Naive B cell (primary cell): ENCODE data around the gene RADX. TPM values are rescaled to one million over a fixed set of nuclear protein-coding genes. Genes with fewer than 3 reads are reported as not detected.
"Not testable (repeated sequence)": the region's sequence is repeated elsewhere in the genome, so short reads cannot be mapped to it uniquely, and the experiment has no call there.

ENCODE experiments used
- ATAC-seq, 2 donors: fragments of 150-1000 bp; cut with Tn5 transposase; 2 replicates each; pipeline ENCODE4 v1.10.0; 2021; ENCODE audit warnings: low read depth in 2 of 2, mild to moderate bottlenecking in 2 of 2, moderate library complexity in 2 of 2
- DNase-seq: peaks from one replicate; pipeline ENCODE4 v3.0.0; 2022
- H3K27ac Mint-ChIP-seq, 6 donors: one replicate each; pipeline ENCODE4 v1.8.0; 2020 to 2022; ENCODE audit warnings: mild to moderate bottlenecking in 6 of 6, mixed read lengths in 6 of 6, moderate library complexity in 5 of 6, inconsistent platforms in 2 of 6
- H3K27me3 Mint-ChIP-seq, 3 donors: one replicate each; pipeline ENCODE4 v1.8.0; 2021 to 2022; ENCODE audit warnings: mixed read lengths in 3 of 3, mild to moderate bottlenecking in 1 of 3
- H3K36me3 Mint-ChIP-seq, 2 donors: one replicate each; pipeline ENCODE4 v1.8.0; 2020 to 2022; ENCODE audit warnings: mixed read lengths in 2 of 2, inconsistent platforms in 1 of 2, mild to moderate bottlenecking in 1 of 2
- H3K4me1 Mint-ChIP-seq, 3 donors: one replicate each; pipeline ENCODE4 v1.8.0; 2020 to 2022; ENCODE audit warnings: mixed read lengths in 3 of 3, inconsistent platforms in 1 of 3, mild to moderate bottlenecking in 1 of 3, moderate library complexity in 1 of 3
- H3K4me3 Mint-ChIP-seq, 8 donors: one replicate each; pipeline ENCODE4 v1.8.0; 2020 to 2022; ENCODE audit warnings: mild to moderate bottlenecking in 8 of 8, mixed read lengths in 8 of 8, moderate library complexity in 8 of 8, inconsistent platforms in 2 of 8
- H3K9me3 Mint-ChIP-seq, 7 donors: one replicate each; pipeline ENCODE4 v1.8.0; 2020 to 2022; ENCODE audit warnings: mixed read lengths in 7 of 7, mild to moderate bottlenecking in 5 of 7, inconsistent platforms in 2 of 7, moderate library complexity in 1 of 7
- polyA plus RNA-seq, 6 donors: library from polyadenylated mRNA; unstranded; fragments of 300-500 nt; fragmentation: Illumina TruSeq; gene quantifications; one replicate each; pipeline ENCODE4 v1.2.3, GENCODE V29; 2021; ENCODE audit warnings: low read depth in 6 of 6

Gene RADX
- polyA plus RNA-seq, 6 donors from 2014 or later = 2.6 to 6.5 (median 4.2) TPM

GRCh38 chrX:106619797-106620196, 8.0 kb downstream of the RADX start:
- ATAC-seq (no peak), DNase-seq (no peak)
- Mint-ChIP-seq H3K27ac (no peak overlapping the region), H3K27me3 (peaks cover 0 to 7% (median 0%) of the 10 kb centered on the region in 3 donors), H3K4me1 (peaks cover 0 to 8% (median 4%) of the 10 kb centered on the region in 3 donors), H3K4me3 (no peak overlapping the region), H3K36me3 (peaks cover 0 to 8% of the 10 kb centered on the region in 2 donors), H3K9me3 (no peaks in the 10 kb centered on the region)

GRCh38 chrX:106621836-106622235, 10.1 kb downstream of the RADX start:
- H3K4me3 Mint-ChIP-seq = no peak overlapping the region
- ATAC-seq = no peak

GRCh38 chrX:106626789-106627188, 15.0 kb downstream of the RADX start:
- no peak overlapping the region for H3K4me3 Mint-ChIP-seq
- no peak overlapping the region for H3K27ac Mint-ChIP-seq
- no peaks in the 10 kb centered on the region for H3K9me3 Mint-ChIP-seq
- DNase-seq (no peak), ATAC-seq (no peak)
- H3K36me3 Mint-ChIP-seq = peaks cover 0 to 8% of the 10 kb centered on the region in 2 donors
- H3K27me3 Mint-ChIP-seq = peaks cover 0 to 7% (median 0%) of the 10 kb centered on the region in 3 donors
- H3K4me1 Mint-ChIP-seq = no peaks in the 10 kb centered on the region

More at GRCh38 chrX:106621836-106622235, 10.1 kb downstream of the RADX start:
- peaks cover 0 to 7% (median 0%) of the 10 kb centered on the region in 3 donors for H3K27me3 Mint-ChIP-seq
- H3K9me3 Mint-ChIP-seq = no peaks in the 10 kb centered on the region
- no peak for DNase-seq
- H3K36me3 Mint-ChIP-seq = peaks cover 0 to 8% of the 10 kb centered on the region in 2 donors
- H3K27ac Mint-ChIP-seq = peak overlapping the region in 1 of 6 donors; percentile 47
- no peaks in the 10 kb centered on the region for H3K4me1 Mint-ChIP-seq

- Mint-ChIP-seq H3K4me3 (no peak overlapping the region), H3K36me3 (peaks cover 0 to 4% of the 10 kb centered on the region in 2 donors), H3K4me1 (no peaks in the 10 kb centered on the region), H3K9me3 (no peaks in the 10 kb centered on the region), H3K27me3 (no peaks in the 10 kb centered on the region), H3K27ac (peak overlapping the region in 1 of 6 donors; percentile 41)
- ATAC-seq (no peak), DNase-seq (no peak)
These were observed 19.8 kb downstream of the RADX start for GRCh38 chrX:106631615-106632014.

- ATAC-seq = no peak
- Mint-ChIP-seq H3K27ac (peak overlapping the region in 1 of 6 donors; percentile 89), H3K36me3 (peaks cover 0 to 9% of the 10 kb centered on the region in 2 donors), H3K27me3 (no peaks in the 10 kb centered on the region), H3K4me3 (no peak overlapping the region), H3K9me3 (peaks cover 0 to 4% (median 2%) of the 10 kb centered on the region in 7 donors), H3K4me1 (peaks cover 0 to 5% (median 0%) of the 10 kb centered on the region in 3 donors)
- no peak for DNase-seq
These were observed 38.0 kb downstream of the RADX start for GRCh38 chrX:106649523-106650428.

- H3K27me3 Mint-ChIP-seq, DNase-seq, H3K4me1 Mint-ChIP-seq, ATAC-seq, H3K4me3 Mint-ChIP-seq, H3K27ac Mint-ChIP-seq, H3K9me3 Mint-ChIP-seq: not testable (repeated sequence)
- peaks cover 8 to 16% of the 10 kb centered on the region in 2 donors for H3K36me3 Mint-ChIP-seq
These were observed 41.8 kb downstream of the RADX start for GRCh38 chrX:106653625-106654024.

GRCh38 chrX:106670631-106671030, 58.9 kb downstream of the RADX start:
- no peaks in the 10 kb centered on the region for H3K27me3 Mint-ChIP-seq
- no peak for DNase-seq
- H3K9me3 Mint-ChIP-seq = no peaks in the 10 kb centered on the region
- no peak for ATAC-seq
- no peaks in the 10 kb centered on the region for H3K4me1 Mint-ChIP-seq
- no peak overlapping the region for H3K4me3 Mint-ChIP-seq
- H3K27ac Mint-ChIP-seq = no peak overlapping the region
- H3K36me3 Mint-ChIP-seq = peaks cover 0 to 8% of the 10 kb centered on the region in 2 donors

- H3K4me3 Mint-ChIP-seq = no peak overlapping the region
- H3K4me1 Mint-ChIP-seq = no peaks in the 10 kb centered on the region
- peak overlapping the region in 1 of 6 donors; percentile 18 for H3K27ac Mint-ChIP-seq
- peaks cover 0 to 8% of the 10 kb centered on the region in 2 donors for H3K36me3 Mint-ChIP-seq
- H3K9me3 Mint-ChIP-seq = no peaks in the 10 kb centered on the region
- no peaks in the 10 kb centered on the region for H3K27me3 Mint-ChIP-seq
- no peak for DNase-seq
- no peak for ATAC-seq
These were observed 60.7 kb downstream of the RADX start for GRCh38 chrX:106672527-106672926.

GRCh38 chrX:106680716-106681115, 68.9 kb downstream of the RADX start:
- H3K4me3 Mint-ChIP-seq = no peak overlapping the region
- H3K27ac Mint-ChIP-seq = no peak overlapping the region
- no peaks in the 10 kb centered on the region for H3K36me3 Mint-ChIP-seq
- H3K4me1 Mint-ChIP-seq = no peaks in the 10 kb centered on the region
- H3K9me3 Mint-ChIP-seq = peaks cover 0 to 7% (median 4%) of the 10 kb centered on the region in 7 donors
- ATAC-seq (no peak), DNase-seq (no peak)
- no peaks in the 10 kb centered on the region for H3K27me3 Mint-ChIP-seq

- H3K27me3 Mint-ChIP-seq = no peaks in the 10 kb centered on the region
- H3K36me3 Mint-ChIP-seq = no peaks in the 10 kb centered on the region
- ATAC-seq (no peak), DNase-seq (no peak)
- H3K4me3 Mint-ChIP-seq = no peak overlapping the region
- H3K27ac Mint-ChIP-seq = no peak overlapping the region
- peaks cover 0 to 9% (median 4%) of the 10 kb centered on the region in 7 donors for H3K9me3 Mint-ChIP-seq
- no peaks in the 10 kb centered on the region for H3K4me1 Mint-ChIP-seq
These were observed 72.4 kb downstream of the RADX start for GRCh38 chrX:106684207-106684606.

GRCh38 chrX:106692425-106693065, 80.8 kb downstream of the RADX start:
- DNase-seq (no peak), ATAC-seq (no peak)
- Mint-ChIP-seq H3K36me3 (no peaks in the 10 kb centered on the region), H3K4me3 (no peak overlapping the region), H3K27ac (no peak overlapping the region), H3K27me3 (peaks cover 0 to 7% (median 3%) of the 10 kb centered on the region in 3 donors), H3K4me1 (no peaks in the 10 kb centered on the region), H3K9me3 (peaks cover 0 to 6% (median 0%) of the 10 kb centered on the region in 7 donors)

- ATAC-seq (no peak), DNase-seq (no peak)
- peaks cover 0 to 3% (median 0%) of the 10 kb centered on the region in 7 donors for H3K9me3 Mint-ChIP-seq
- no peak overlapping the region for H3K4me3 Mint-ChIP-seq
- H3K27me3 Mint-ChIP-seq = peaks cover 8 to 17% (median 17%) of the 10 kb centered on the region in 3 donors
- H3K27ac Mint-ChIP-seq = no peak overlapping the region
- H3K36me3 Mint-ChIP-seq = no peaks in the 10 kb centered on the region
- H3K4me1 Mint-ChIP-seq = no peaks in the 10 kb centered on the region
These were observed 84.7 kb downstream of the RADX start for GRCh38 chrX:106696502-106696901.

GRCh38 chrX:106698693-106699092, 86.9 kb downstream of the RADX start:
- no peaks in the 10 kb centered on the region for H3K9me3 Mint-ChIP-seq
- ATAC-seq = no peak
- no peak for DNase-seq
- no peaks in the 10 kb centered on the region for H3K4me1 Mint-ChIP-seq
- H3K4me3 Mint-ChIP-seq = no peak overlapping the region
- H3K36me3 Mint-ChIP-seq = no peaks in the 10 kb centered on the region
- no peak overlapping the region for H3K27ac Mint-ChIP-seq
- H3K27me3 Mint-ChIP-seq = peaks cover 8 to 25% (median 10%) of the 10 kb centered on the region in 3 donors

- DNase-seq (no peak), ATAC-seq (no peak)
- Mint-ChIP-seq H3K9me3 (no peaks in the 10 kb centered on the region), H3K27me3 (peaks cover 4 to 25% (median 10%) of the 10 kb centered on the region in 3 donors), H3K4me3 (no peak overlapping the region), H3K4me1 (no peaks in the 10 kb centered on the region), H3K27ac (no peak overlapping the region), H3K36me3 (no peaks in the 10 kb centered on the region)
These were observed 90.9 kb downstream of the RADX start for GRCh38 chrX:106702636-106703035.
